ENCODE measurements around the gene MTMR2.
"Not testable (repeated sequence)": the region's sequence is repeated elsewhere in the genome, so short reads cannot be mapped to it uniquely, and the experiment has no call there.

The MTMR2 gene

GRCh38 chr11:95883381-95883780 is 40.5 kb downstream of the MTMR2 start:
- no peak for DNase-seq

- DNase-seq = no peak
These were observed 46.6 kb downstream of the MTMR2 start for GRCh38 chr11:95877291-95877690.

- not testable (repeated sequence) for DNase-seq
These were observed 53.0 kb downstream of the MTMR2 start for GRCh38 chr11:95870877-95871276.

GRCh38 chr11:95867105-95867504 is 56.8 kb downstream of the MTMR2 start:
- no peak for DNase-seq

- no peak for DNase-seq
These were observed 60.3 kb downstream of the MTMR2 start for GRCh38 chr11:95863486-95864140.

GRCh38 chr11:95860024-95860423 is 63.9 kb downstream of the MTMR2 start:
- DNase-seq = not testable (repeated sequence)

GRCh38 chr11:95854362-95854761 is 69.5 kb downstream of the MTMR2 start:
- not testable (repeated sequence) for DNase-seq

GRCh38 chr11:95853862-95854261 is 70.0 kb downstream of the MTMR2 start:
- DNase-seq = no peak

GRCh38 chr11:95853138-95853537 is 70.8 kb downstream of the MTMR2 start:
- no peak for DNase-seq

- DNase-seq = no peak
These were observed 73.8 kb downstream of the MTMR2 start for GRCh38 chr11:95850137-95850536.

GRCh38 chr11:95849087-95849825 is 74.7 kb downstream of the MTMR2 start:
- peak; percentile 8 for DNase-seq

- DNase-seq = no peak
These were observed 78.7 kb downstream of the MTMR2 start for GRCh38 chr11:95845167-95845566.

- peak; percentile 26 for DNase-seq
These were observed 88.0 kb downstream of the MTMR2 start for GRCh38 chr11:95835768-95836488.

GRCh38 chr11:95835351-95835750 is 88.6 kb downstream of the MTMR2 start:
- no peak for DNase-seq

- no peak for DNase-seq
These were observed 90.5 kb downstream of the MTMR2 start for GRCh38 chr11:95833378-95833777.

GRCh38 chr11:95832763-95833162 is 91.1 kb downstream of the MTMR2 start:
- no peak for DNase-seq

- no peak for DNase-seq
These were observed 92.6 kb downstream of the MTMR2 start for GRCh38 chr11:95831198-95831883.

- DNase-seq = no peak
These were observed 94.2 kb downstream of the MTMR2 start for GRCh38 chr11:95829580-95830259.

GRCh38 chr11:95827696-95828095 is 96.2 kb downstream of the MTMR2 start:
- DNase-seq = no peak

GRCh38 chr11:95821640-95822039 is 102.3 kb downstream of the MTMR2 start:
- no peak for DNase-seq

- DNase-seq = no peak
These were observed 107.9 kb downstream of the MTMR2 start for GRCh38 chr11:95816037-95816436.

- not testable (repeated sequence) for DNase-seq
These were observed 112.9 kb downstream of the MTMR2 start for GRCh38 chr11:95811052-95811451.

GRCh38 chr11:95806464-95806863 is 117.4 kb downstream of the MTMR2 start:
- not testable (repeated sequence) for DNase-seq
